Gastroesophageal sphincter (tissue), 4 donors: ENCODE results near the gene BMP2. TPM values are rescaled to one million over a fixed set of nuclear protein-coding genes. Genes with fewer than 3 reads are reported as not detected.

Experiments
- ATAC-seq: fragments of 150-250 bp; one replicate; pipeline ENCODE4 v1.9.1; 2016; ENCODE audit warnings: mild to moderate bottlenecking, moderate library complexity
- H3K27ac ChIP-seq, 4 donors: fragments of 200-600 bp; sonication (generic) in 3 of 4; 1 replicate in 3 of 4; 2 replicates in 1 of 4; pipeline ENCODE4 v1.5.1; 2016 to 2019
- H3K27me3 ChIP-seq: fragments of 200-600 bp; sonication (generic); one replicate; pipeline ENCODE4 v1.5.1; 2019
- H3K36me3 ChIP-seq, 2 donors: fragments of 200-600 bp; sonication (generic); one replicate each; pipeline ENCODE4 v1.5.1; 2019; ENCODE audit warnings: control low read depth in 1 of 2
- H3K4me1 ChIP-seq, 3 donors: fragments of 200-600 bp; sonication (generic); 1 replicate in 2 of 3; 2 replicates in 1 of 3; pipeline ENCODE4 v1.5.1; 2016 to 2019; ENCODE audit warnings: control low read depth in 2 of 3
- H3K4me3 ChIP-seq, 2 donors: fragments of 200-600 bp; sonication (generic); one replicate each; pipeline ENCODE4 v1.5.1; 2019; ENCODE audit warnings: mild to moderate bottlenecking in 1 of 2, moderate library complexity in 1 of 2
- H3K9me3 ChIP-seq, 3 donors: fragments of 200-600 bp; sonication (generic); one replicate each; pipeline ENCODE4 v1.5.1; 2017 to 2019; ENCODE audit warnings: control low read depth in 2 of 3
- EP300 ChIP-seq: sonication (generic); formaldehyde crosslinking; IDR thresholded peaks from one replicate; pipeline ENCODE4 v1.6.1; 2017; ENCODE audit warnings: antibody characterized with exemption, mild to moderate bottlenecking
- POLR2A ChIP-seq, 2 donors: fragments of 450-650 bp; IDR thresholded peaks; one replicate each; pipeline ENCODE4 v1.6.1; 2017; ENCODE audit warnings: antibody characterized with exemption in 2 of 2, mild to moderate bottlenecking in 2 of 2, moderate library complexity in 1 of 2
- POLR2AphosphoS5 ChIP-seq: sonication (generic); formaldehyde crosslinking; IDR thresholded peaks from one replicate; pipeline ENCODE4 v1.6.1; 2017; ENCODE audit warnings: antibody characterized with exemption
- WGBS, 2 donors: methylation state at CpG; one replicate each; pipeline ENCODE4 v1.1.5; 2018; ENCODE audit warnings: low coverage in 1 of 2; 5-methylcytosine and 5-hydroxymethylcytosine counted together
- total RNA-seq, 4 donors: library from RNA; depleted of rRNA; stranded (reverse); fragments of >200 nt; gene quantifications; one replicate each; pipeline ENCODE4 v1.1.0, GENCODE V29; 2016
- TF ChIP-seq, protein P1 (sequence below), 4 experiments: fragments of 200-600 bp in 2 of 4; fragments of 450-650 bp in 2 of 4; sonication (generic) in 1 of 4; IDR thresholded peaks; one replicate each; pipeline ENCODE4 v1.5.1; 2017 to 2019; ENCODE audit warnings: antibody characterized with exemption in 4 of 4, mild to moderate bottlenecking in 2 of 4, moderate library complexity in 2 of 4

The BMP2 gene
- total RNA-seq, 4 donors from 2014 or later = 4.9 to 8.9 (median 5.4) TPM

DNA sequence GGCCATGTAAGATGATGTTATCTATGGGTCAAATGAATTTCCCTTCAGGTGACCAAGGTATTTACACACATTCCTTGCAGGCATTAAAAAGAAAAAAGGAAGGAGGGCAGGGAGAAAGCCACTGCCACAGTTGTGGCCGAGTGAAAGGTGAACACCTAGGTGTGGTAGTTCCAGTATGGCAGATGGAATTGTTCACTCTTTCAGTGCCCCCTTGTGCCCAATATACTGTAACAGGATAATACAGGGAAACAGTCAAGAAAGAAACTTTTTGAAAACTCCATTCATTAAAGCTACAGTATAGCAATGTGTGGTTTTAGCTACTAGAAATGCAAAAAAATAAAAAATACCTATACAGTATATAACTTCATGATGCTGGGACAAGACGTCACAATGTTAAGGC is 52.1 kb downstream of the BMP2 start:
- WGBS, 2 donors = 35 to 56% methylated on average over 2 of the region's 2 CpGs
- H3K4me3 ChIP-seq = no peak overlapping the region
- TF ChIP-seq, protein P1, sequence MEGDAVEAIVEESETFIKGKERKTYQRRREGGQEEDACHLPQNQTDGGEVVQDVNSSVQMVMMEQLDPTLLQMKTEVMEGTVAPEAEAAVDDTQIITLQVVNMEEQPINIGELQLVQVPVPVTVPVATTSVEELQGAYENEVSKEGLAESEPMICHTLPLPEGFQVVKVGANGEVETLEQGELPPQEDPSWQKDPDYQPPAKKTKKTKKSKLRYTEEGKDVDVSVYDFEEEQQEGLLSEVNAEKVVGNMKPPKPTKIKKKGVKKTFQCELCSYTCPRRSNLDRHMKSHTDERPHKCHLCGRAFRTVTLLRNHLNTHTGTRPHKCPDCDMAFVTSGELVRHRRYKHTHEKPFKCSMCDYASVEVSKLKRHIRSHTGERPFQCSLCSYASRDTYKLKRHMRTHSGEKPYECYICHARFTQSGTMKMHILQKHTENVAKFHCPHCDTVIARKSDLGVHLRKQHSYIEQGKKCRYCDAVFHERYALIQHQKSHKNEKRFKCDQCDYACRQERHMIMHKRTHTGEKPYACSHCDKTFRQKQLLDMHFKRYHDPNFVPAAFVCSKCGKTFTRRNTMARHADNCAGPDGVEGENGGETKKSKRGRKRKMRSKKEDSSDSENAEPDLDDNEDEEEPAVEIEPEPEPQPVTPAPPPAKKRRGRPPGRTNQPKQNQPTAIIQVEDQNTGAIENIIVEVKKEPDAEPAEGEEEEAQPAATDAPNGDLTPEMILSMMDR (IDR thresholded peaks at IDR 0.05) = peak in 1 of 4 experiments; percentile 8
- TF ChIP-seq POLR2AphosphoS5 = no peak
- no peaks in the 10 kb centered on the region for H3K36me3 ChIP-seq
- H3K27me3 ChIP-seq = peaks cover 13% of the 10 kb centered on the region
- no peaks in the 10 kb centered on the region for H3K4me1 ChIP-seq
- ATAC-seq = no peak
- H3K27ac ChIP-seq = no peak overlapping the region
- no peaks in the 10 kb centered on the region for H3K9me3 ChIP-seq

DNA sequence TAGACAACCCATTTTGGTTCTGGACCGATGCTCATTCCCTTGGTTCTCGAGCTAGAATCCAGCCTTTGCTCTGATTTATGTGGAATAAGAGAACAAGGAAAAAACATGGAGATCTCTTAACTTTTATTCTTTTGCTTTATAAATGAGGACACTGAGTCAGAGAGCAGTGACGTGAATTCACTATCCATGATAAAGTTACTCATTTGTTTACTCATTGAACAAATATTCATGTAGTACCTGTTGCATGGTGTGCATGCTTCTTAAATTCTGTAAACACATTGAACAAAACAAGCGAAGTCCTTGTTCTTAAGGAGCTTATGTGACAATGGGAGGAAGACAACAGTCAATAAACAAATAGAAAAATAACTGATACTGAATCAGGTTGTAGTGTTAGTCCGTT is 56.9 kb downstream of the BMP2 start:
- WGBS, 2 donors = 90 to 92% methylated on average over 5 of the region's 5 CpGs
- ATAC-seq = no peak
- Histone ChIP-seq H3K4me3 (no peak overlapping the region), H3K27ac (no peak overlapping the region), H3K4me1 (no peaks in the 10 kb centered on the region), H3K36me3 (no peaks in the 10 kb centered on the region), H3K27me3 (peaks cover 3% of the 10 kb centered on the region), H3K9me3 (no peaks in the 10 kb centered on the region)
- TF ChIP-seq EP300 (no peak), POLR2A (IDR thresholded peaks at IDR 0.05) (no peak), POLR2AphosphoS5 (no peak)
- TF ChIP-seq, protein P1 (IDR thresholded peaks at IDR 0.05) = no peak

DNA sequence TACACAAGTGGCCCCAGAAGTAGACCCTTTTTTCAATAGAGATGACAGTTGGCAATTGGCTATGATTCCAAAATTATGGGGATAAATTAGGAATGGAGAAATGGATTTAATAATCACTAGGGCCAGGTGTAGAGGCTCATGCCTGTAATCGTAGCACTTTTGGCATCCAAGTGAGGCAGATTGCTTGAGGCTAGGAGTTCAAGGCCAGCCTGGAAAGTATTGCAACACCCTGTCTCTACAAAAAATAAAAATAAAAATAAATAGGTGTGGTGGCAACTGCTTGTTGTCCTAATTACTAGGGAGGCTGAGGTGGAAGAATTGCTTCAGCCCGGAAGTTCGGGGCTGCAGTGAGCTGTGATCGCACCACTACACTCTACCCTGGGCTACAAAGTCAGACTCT is 60.0 kb downstream of the BMP2 start:
- Histone ChIP-seq H3K27ac (no peak overlapping the region), H3K36me3 (no peaks in the 10 kb centered on the region), H3K27me3 (no peaks in the 10 kb centered on the region), H3K9me3 (no peaks in the 10 kb centered on the region), H3K4me1 (no peaks in the 10 kb centered on the region), H3K4me3 (no peak overlapping the region)
- no peak for ATAC-seq
- TF ChIP-seq EP300 = no peak
- TF ChIP-seq, protein P1 (IDR thresholded peaks at IDR 0.05) = no peak
- TF ChIP-seq POLR2A (IDR thresholded peaks at IDR 0.05) = no peak
- TF ChIP-seq POLR2AphosphoS5 = no peak
- 83 to 100% methylated on average over 2 to 4 of the region's 4 CpGs for WGBS, 2 donors

DNA sequence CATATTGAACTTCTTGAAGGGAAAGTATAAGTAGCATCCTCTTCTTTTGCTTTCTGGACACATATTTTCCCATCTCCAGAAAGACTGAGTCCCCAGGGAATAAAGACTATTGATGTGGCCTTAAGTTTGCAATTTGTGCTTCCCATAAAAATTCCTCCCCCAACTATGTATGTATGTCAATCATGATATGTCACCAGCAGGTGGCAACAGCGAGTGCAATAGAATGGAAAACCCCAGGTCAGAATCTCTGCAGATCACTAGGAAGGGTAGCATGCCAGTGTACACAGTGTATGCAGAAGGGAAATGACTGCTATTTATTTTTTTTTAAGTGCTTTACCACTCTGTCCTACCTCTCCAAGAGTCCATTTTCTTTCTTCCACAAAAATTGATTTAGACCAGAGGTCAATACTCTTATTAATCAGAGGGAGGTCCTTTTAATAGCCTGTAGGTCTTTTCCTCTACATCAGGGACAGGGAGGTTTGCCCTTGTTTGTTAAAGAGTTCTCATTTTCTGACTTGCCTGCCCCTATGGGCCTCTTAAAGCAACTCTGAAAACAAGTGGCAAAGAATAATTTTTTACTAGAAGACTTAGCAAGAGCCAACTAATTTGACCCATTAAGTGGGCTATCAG is 61.4 kb downstream of the BMP2 start:
- Histone ChIP-seq H3K27ac (no peak overlapping the region), H3K36me3 (no peaks in the 10 kb centered on the region), H3K4me1 (no peaks in the 10 kb centered on the region), H3K9me3 (no peaks in the 10 kb centered on the region), H3K4me3 (no peak overlapping the region), H3K27me3 (no peaks in the 10 kb centered on the region)
- TF ChIP-seq EP300 (no peak), POLR2A (IDR thresholded peaks at IDR 0.05) (no peak), POLR2AphosphoS5 (no peak)
- TF ChIP-seq, protein P1 (IDR thresholded peaks at IDR 0.05) = peak; percentile 18 to 63 (median 48)
- 0% methylated on average over 1 of the region's 1 CpG for WGBS, 2 donors
- peak; percentile 51 for ATAC-seq

DNA sequence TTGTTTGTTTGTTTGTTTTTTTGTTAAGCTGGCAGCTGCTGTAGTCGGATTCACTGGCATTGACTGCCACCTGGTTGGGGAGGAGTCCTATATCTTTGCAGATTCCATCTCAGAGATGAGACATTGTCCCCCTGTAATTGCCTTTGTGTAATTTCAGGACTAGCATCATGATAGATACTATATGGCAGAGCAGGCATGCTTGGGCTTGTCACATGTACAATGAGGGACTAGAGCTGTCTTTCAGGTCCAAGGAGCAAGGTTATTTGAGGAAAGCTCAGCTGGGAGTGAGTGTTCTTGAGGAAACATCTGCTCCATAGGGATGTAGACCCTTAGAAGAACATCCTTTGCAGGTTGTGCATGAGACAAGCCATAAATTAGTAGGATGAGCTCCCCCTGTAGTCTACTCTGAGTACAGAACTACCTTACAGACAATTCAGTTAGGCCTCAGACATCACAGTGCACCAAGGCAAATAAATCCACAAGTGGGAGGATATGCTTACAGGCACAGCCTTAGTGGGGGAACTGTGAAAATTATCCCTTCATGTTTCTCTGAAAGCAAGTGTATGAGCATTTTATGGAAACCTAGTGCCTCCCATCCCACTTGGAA is 62.1 kb downstream of the BMP2 start:
- WGBS, 2 donors = 78% methylated on average over 1 of the region's 1 CpG; no CpG with 5 or more reads in 1 of the 2 donors
- no peak for TF ChIP-seq EP300
- no peak for TF ChIP-seq POLR2AphosphoS5
- TF ChIP-seq, protein P1 (IDR thresholded peaks at IDR 0.05) = no peak
- TF ChIP-seq POLR2A (IDR thresholded peaks at IDR 0.05) = no peak
- Histone ChIP-seq H3K36me3 (no peaks in the 10 kb centered on the region), H3K27ac (no peak overlapping the region), H3K9me3 (no peaks in the 10 kb centered on the region), H3K4me1 (no peaks in the 10 kb centered on the region), H3K27me3 (no peaks in the 10 kb centered on the region), H3K4me3 (no peak overlapping the region)
- ATAC-seq = no peak
